NCI-H345 treated with DMSO at 0.1 percent for 48 hours (cell line): ENCODE results near the gene APOBEC3F.
"Not testable (repeated sequence)": the region's sequence is repeated elsewhere in the genome, so short reads cannot be mapped to it uniquely, and the experiment has no call there.

ENCODE experiments used
- DNase-seq: peaks from one replicate; lab custom pipeline; 2025; ENCODE audit not compliant: unreplicated experiment; lab: John Stamatoyannopoulos, UW

The APOBEC3F gene

GRCh38 chr22:39026509-39027150 lies 14.0 kb upstream of the APOBEC3F start:
- DNase-seq = no peak

GRCh38 chr22:39027717-39028116 lies 12.9 kb upstream of the APOBEC3F start:
- no peak for DNase-seq

- DNase-seq = no peak
Observed at GRCh38 chr22:39028281-39028680, 12.4 kb upstream of the APOBEC3F start.

GRCh38 chr22:39029227-39029626 lies 11.4 kb upstream of the APOBEC3F start:
- no peak for DNase-seq

- DNase-seq = no peak
Observed at GRCh38 chr22:39030705-39031104, 10.0 kb upstream of the APOBEC3F start.

GRCh38 chr22:39031434-39032295 lies 9.0 kb upstream of the APOBEC3F start:
- not testable (repeated sequence) for DNase-seq

- DNase-seq = not testable (repeated sequence)
Observed at GRCh38 chr22:39037071-39037470, 3.6 kb upstream of the APOBEC3F start.

GRCh38 chr22:39039306-39040126 lies 1.1 kb upstream of the APOBEC3F start:
- no peak for DNase-seq

- not testable (repeated sequence) for DNase-seq
Observed at GRCh38 chr22:39040155-39040537, 518 bp upstream of the APOBEC3F start.

- no peak for DNase-seq
Observed at GRCh38 chr22:39041908-39042307, 1.2 kb downstream of the APOBEC3F start.

GRCh38 chr22:39043063-39043462 lies 2.4 kb downstream of the APOBEC3F start:
- not testable (repeated sequence) for DNase-seq

GRCh38 chr22:39045136-39045535 lies 4.5 kb downstream of the APOBEC3F start:
- not testable (repeated sequence) for DNase-seq

GRCh38 chr22:39049486-39049885 lies 8.8 kb downstream of the APOBEC3F start:
- not testable (repeated sequence) for DNase-seq

GRCh38 chr22:39051844-39052495 lies 11.3 kb downstream of the APOBEC3F start:
- not testable (repeated sequence) for DNase-seq

GRCh38 chr22:39055658-39056057 lies 15.0 kb downstream of the APOBEC3F start:
- no peak for DNase-seq

GRCh38 chr22:39061290-39061689 lies 20.6 kb downstream of the APOBEC3F start:
- DNase-seq = not testable (repeated sequence)

GRCh38 chr22:39061951-39062350 lies 21.3 kb downstream of the APOBEC3F start:
- not testable (repeated sequence) for DNase-seq

GRCh38 chr22:39063904-39064303 lies 23.2 kb downstream of the APOBEC3F start:
- DNase-seq = not testable (repeated sequence)

GRCh38 chr22:39066442-39067276 lies 26.0 kb downstream of the APOBEC3F start:
- not testable (repeated sequence) for DNase-seq
